NCI-H1436 (cell line): Measurements from ENCODE around the gene TMEM59L.

ENCODE experiments used
- DNase-seq: peaks from one replicate; lab custom pipeline; 2025; lab: John Stamatoyannopoulos, UW

The TMEM59L gene

DNA sequence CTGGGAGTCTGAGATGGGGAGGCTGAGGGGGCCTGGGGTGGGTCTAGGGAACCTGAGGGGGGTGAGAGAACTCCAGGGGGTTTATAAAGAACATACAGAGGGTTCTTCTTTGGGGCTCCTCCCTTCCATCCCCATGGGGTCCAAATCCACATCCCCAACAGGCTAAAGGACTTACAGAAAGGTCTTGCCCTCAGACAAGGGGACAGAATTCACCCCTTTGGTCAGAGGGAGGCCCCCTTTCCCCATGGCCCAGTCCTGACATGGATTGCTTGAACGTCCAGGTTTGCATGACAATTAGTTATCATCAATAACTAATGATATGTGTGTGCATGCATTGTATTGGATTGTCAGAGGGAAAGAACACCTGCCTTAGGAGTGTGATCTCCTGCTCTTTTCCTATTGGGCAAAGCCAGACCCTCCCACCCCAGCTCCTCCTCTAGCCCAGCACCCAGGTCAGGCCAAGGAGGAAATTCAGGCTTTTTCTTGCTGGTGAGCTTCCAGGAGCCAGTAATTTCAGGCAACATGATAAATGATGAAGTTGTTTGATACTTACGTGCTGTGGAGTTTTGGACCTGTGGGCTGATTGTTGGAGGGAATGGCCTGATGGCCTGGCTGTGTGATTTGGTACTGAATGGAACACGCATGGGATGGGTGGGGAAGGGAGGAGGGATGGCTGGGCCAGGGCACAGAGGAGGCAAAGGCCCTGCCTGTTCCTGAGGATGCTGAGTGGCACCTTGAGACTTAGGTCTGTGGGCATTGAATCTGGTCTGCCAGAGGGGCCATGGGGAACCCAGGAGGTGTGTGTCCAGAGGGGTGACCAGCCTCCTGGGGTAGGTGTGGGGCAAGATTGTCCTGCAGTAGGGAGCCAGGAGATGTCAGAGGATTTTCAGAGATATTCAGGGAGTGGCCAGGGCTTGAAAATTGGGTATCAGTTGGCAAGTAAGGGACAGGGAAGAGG is 25.3 kb downstream of the TMEM59L start:
- peak; percentile 39 for DNase-seq

DNA sequence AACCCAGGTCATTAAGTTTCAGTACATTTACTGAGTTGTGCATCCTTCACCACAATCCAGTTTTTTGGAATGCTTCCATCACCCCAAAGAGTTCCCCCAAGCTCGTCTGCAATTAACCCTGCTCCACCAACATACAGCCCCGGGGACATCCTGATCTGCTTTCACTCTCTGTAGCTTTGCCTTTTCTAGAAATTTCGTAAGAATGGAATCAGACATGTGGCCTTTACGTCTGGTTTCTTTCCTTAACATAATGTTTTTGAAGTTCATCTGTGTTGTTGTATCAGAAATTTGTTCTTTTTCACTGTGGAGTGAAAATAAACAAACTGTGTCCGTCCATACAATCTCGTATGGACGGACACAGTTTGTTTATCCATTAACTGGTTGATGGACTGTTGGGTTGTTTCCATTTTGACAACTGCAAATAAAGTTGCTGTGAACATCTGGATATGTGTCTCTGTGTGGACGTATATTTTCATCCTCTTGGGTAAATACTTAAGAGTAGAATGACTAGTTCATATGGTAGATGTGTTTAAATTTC is 27.1 kb downstream of the TMEM59L start:
- DNase-seq = no peak

DNA sequence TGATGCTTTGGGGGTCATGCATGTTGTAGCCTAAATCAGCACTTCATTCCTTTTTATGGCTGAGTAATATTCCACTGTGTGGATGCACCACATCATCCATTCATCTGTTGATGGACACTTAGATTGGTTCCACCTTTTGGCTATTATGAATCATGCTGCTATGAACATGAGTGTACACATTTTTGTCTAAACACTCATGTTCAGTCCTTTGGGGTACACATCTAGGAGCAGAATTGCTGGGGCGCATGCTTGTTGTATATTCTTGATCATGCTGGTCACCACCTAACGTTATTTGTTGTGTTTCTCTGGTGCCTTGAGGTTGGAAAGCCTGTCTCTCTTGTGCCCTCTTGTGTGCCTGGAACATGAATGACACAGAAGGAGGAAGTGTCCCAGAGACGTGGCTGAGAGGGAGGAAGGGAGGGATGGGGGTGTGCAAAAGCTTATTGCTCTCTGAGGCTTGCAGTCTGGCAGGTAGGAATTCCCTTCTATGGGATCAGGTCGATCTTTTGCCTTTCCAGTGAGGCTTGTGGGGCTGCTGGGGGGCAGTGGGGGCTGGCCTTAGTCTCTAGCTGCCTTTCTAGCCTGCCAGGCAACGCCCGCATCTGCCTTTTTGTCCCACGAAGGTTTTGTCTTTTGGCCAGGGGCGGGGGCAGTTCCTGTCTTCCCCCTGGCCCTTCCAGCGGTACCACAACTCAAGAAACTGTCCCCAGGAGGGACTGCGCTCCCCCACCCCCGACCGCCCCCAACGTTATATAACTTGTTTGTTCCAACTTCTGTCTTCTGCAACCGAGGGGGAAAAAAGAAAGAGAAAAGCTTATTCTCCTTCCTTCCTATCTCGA is 31.7 kb downstream of the TMEM59L start:
- DNase-seq = no peak

DNA sequence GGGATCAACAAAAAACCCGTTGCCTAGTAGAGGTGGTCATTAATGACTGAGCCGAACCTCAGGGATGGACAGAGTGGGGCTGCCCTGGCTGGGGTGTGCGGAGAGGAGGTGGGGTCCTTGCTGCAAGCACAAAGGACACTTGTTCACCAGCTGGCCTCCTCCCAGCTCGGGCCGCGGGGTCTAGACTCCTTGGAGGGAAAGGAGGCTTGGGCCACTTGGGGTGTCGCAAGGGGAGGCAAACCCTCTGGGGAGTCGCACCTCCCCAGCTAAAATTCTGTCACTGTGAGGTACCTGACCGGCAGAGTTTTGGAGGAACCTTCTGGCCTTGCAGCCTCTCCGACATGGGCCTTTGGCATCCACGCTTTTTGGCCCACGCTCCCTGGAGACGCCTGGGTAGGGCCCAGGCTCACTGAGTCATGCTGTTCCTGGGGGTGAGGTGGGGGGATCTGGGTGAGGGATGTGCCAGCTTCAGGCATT is 32.4 kb downstream of the TMEM59L start:
- no peak for DNase-seq

DNA sequence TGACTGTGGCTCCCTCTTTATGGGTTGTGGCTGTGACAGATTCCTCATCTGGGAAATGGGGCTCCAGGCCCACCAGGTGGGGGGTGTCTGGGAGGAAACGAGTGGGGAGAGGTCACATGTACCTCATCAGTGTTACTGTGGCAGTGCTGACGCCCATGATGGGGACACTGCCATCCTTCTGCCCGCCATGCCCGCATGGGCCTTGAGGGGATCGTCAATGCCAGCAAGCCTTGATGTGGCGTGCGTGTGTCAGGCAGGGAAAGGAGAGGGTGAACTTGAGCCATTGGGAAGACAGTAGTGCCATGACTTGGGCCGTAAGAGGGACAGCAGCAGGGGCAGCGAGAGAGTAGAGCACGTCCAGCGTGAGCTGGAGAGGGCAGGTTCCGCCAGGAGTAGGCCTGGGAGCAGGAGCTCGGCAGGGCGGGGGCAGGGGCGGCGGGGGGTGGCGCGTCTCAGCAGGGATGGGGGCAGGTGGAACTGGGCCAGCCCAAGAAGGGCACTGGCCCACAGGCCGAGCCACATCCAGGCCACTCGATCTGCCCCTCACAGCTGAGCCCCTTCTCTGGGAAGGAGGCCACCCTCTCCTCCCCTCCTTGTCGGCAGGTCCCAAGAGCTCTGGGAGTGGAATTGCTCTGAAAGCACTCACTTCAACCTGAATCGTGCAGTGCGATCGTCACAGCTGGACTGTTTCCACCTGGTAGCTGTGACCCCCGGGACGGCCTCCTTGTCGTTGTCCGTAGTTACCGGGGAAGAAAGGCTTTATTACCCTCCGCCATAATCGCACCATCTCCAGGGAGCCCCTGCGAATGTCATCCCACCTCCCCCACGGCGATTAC is 34.1 kb downstream of the TMEM59L start:
- peak; percentile 74 for DNase-seq

DNA sequence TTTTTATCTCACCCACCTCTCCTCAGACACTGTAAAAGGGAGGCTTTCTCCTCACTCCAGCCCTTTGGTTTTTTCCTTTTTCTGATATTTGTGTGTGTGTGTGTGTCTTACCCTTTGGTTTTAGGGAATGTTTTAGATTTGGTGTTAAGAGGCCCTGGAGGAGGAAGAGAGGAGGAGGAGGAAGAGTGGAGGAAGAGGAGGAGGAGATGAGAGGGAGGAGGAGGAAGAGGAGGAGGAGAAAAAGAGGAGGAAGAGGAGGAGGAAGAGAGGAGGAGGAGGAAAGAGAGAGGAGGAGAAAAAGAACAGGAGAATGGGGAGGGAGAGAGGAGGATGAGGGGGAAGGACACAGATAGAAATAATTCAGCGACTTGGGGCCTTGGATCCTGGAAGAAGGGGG is 34.7 kb downstream of the TMEM59L start:
- DNase-seq = no peak

DNA sequence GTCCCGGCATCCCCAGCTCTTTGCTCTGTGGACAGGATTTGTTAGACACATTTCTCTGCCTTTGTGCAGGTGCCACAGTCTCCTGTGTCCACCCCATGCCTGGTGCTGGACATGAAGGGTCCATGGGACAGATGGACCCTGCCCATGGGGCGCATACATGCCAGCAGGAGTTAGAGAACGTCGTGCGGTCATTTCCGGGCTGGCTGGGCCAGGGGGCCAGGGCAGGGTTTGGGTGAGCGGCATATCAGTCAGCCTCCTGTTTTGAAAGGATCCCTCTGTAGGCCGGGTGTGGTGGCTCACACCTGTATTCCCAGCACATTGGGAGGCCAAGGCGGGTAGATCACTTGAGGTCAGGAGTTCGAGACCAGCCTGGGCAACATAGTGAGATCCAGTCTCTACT is 35.1 kb downstream of the TMEM59L start:
- no peak for DNase-seq

DNA sequence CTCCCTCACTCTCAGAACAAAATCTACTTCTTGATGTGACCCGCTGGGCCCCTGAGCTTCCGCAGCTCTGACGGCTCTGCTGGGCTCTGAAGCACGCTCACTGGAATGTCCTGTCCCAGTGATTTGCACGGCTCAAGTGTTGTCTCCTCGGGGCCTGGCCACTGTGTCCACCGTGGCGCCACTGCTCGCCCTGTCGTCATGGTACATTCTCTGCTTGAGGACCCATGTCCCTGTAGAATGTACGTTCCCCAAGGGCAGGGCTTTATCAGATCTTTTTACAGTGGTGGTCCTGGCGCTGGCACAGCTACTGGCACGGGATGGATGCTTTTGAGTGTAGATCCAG is 36.3 kb downstream of the TMEM59L start:
- no peak for DNase-seq

DNA sequence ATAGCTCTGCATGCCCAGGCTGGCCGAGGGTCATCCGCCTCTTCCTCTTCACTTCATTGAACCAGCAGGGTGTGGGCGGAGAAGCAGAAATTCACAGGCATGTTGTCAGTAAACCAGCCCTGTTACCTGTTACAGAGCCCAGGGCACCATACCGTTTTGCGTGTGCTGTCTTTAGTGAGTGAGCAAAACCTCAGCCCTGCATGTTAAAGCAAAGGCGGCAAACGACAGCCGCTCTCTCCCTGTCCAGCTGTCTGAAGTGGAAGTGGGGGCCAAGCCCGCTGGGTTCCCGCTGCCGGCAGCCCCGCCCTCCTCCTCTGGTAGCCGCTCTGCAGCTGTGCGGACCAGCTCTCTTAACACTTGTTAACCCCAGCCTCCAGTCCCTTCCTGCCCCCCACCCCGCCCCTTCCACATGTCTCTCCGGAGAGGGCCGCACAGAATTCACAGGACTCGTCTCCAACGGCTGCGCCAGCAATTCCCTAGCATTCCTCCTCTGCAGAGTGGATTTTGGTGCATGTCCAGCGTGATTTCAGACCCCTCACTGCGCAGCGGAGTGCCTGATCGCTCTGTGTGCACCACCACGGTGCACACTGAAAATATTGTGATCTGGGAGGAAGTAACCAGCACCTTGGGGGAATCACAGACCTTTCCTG is 36.8 kb downstream of the TMEM59L start:
- no peak for DNase-seq

DNA sequence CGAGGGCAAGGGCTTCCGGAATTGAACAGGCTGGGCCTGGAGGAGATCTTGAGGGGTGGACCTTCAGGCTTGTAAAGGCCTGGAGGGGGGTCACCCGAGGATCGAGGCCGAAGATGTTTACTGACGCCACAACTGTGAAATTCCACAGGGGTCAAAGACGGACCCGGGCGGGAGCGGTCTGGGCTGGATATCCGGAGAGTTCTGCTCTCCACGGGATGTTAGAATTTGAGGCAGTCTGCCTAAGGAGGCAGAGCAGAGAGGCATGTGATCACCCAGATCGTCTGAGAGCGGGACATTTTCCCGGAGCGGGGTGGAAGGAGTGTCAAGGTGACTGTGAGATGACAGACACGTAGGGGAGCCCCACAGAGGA is 37.3 kb downstream of the TMEM59L start:
- DNase-seq = no peak

DNA sequence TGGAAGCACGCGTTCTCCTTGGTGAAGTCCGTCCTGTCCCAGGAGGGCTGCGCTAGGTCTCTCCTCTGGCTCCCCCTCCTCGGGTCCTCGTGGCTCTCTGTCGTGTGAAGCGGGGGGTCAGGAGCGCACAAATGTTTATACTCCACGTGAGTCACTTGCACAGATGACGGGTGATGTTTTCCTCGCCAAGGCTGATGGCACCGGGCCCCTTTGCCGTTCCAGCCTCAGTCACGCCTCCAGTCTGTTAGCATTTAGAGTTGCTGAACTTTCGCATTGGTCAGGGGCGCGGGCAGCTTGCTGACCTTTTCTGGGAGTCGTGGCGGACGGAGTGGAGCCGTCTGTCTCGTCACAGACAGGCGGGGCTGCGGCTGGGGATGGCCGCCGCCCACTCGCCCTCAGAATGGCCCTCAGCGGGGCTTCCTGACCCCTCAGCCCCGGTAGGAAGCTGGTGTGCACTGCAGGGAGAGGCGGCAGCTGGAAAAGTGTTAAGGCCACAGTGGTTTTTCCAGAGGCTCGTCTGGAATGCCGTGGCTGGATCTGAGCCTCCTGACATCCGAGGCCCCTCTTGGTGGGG is 37.9 kb downstream of the TMEM59L start:
- DNase-seq = no peak

DNA sequence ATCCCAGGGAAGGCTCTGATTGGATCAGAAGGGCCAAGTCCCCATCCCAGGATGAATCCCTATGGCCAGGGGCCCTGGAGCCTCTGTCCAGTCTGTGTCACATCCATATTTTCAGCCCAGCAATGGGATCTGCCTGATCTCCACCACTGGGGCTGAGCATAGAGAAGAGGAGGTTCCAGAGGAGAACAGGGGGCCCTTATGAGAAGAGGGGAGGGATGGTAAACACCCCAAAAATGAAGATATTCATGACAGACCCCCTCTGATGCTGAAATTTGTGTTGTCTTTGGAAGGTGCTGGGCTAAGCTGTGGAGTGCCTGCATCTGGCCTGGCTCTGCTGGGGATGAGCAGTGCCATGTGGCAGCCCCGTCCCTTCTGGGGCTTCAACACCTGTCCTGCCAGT is 38.6 kb downstream of the TMEM59L start:
- no peak for DNase-seq

DNA sequence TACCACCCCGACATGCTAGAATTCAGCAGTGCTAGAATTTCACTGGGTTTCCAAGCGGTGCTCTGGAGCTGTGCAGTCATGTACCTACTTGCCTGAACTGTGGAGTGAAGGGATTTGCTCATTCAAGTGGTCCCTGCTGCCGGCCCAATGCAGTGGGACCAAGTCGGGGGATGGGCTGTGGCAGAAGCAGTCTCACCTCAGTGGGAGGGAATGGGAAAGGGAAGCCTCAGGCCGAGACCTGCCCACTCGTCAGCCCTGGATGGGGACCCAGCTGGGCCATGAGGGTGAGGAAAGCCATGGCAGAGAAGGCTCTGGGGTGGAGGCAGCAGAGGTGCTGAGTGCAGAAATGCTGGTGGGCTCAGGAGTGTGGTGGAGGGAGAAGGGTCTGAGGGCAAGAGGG is 39.1 kb downstream of the TMEM59L start:
- DNase-seq = no peak

DNA sequence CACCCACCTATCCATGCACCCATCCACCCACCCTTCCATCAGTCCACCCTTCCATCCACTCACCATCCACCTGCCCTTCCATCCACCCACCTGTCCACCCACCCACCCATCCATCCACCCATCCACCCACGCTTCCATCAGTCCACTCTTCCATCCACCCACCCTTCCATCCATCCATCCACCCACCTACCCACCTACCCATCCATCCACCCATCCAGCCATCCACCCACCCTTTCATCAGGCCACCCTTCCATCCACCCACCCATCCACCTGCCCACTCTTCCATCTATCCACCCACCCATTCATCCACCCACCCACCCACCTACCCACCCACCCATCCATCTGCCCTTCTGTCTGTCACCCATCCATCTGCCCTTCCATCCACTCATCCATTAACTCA is 41.2 kb downstream of the TMEM59L start:
- DNase-seq = no peak

DNA sequence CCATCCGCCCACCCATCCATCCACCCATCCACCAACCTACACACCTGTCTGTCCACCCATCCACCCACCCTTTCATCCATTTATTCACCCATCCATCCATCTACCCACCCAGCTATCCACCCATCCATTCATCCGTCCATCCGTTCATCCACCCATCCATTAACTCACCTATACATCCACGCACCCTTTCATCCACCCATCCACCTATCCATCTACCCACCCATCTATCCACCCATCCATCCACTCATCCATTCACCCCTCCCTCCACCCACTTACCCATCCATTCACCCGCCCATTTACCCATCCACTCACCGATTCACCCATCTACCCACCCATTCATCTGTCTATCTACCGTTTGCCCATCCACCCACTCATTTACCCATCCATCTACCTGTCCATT is 41.8 kb downstream of the TMEM59L start:
- DNase-seq = no peak

DNA sequence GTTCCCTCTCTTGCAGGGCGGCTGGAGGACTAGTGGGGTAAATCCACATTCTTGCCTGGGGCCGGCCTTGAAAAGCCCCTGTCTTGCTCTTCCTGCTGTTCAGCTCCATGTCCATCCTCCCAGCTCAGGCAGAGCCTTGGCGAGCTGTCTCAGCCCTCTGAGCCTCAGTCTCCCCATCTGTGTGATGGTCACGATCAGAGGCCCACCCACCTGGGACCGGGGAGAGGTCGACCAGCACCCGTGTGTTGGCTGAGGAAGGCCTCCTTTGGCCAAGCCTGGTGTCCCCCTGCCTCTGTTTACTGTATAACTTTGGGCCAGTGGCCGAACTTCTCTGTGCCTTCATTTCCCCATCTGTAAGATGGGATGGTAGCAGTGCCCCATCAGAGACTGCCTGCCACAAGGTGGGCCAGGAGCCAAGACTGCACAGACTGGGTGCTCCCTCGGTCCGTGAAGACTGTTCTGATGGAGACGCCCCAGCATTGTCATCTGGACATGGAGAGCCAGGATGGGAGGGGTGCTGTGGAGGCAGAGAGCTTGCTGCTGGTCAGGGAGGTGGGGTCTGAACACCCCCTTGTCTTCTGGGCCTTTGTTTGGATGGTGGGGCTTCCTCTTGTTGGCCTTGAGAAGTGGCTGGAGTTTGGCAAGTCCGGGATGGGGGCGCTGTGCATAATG is 42.6 kb downstream of the TMEM59L start:
- no peak for DNase-seq

DNA sequence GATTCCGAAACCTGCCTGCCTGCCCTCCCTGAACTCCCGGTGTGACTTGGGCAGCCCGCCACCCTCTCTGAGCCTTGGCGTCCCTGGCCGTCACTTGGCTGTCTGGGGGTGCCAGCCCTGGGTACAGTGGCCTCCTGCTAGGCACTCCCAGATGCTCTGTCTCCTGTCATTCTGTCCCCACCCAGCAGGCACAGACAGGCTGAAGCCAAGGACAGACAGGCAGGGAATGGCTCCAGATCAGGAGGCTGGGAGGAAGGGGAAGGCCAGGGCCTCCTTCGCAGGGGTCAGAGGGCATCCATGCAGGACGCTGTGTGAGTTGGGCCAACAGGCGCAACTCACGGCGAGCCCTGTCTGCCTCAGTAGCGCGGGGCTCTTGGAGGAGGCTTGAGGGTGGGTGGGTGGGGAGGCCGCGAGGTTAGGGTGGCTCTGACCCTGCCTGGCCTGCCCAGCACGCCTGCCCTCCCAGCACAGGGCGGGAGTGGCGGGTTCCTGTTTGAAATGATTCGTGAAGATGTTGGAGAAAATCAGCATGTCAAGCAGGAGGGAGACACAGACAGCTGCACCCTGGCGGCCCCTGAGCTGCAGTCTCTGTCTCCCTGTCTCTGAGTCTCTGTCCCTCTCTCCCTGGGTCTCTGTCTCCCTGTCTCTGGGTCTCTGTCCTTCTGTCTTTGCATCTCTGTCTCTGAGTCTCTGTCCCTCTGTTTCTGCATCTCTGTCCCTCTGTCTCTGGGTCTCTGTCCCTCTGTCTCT is 43.8 kb downstream of the TMEM59L start:
- no peak for DNase-seq

DNA sequence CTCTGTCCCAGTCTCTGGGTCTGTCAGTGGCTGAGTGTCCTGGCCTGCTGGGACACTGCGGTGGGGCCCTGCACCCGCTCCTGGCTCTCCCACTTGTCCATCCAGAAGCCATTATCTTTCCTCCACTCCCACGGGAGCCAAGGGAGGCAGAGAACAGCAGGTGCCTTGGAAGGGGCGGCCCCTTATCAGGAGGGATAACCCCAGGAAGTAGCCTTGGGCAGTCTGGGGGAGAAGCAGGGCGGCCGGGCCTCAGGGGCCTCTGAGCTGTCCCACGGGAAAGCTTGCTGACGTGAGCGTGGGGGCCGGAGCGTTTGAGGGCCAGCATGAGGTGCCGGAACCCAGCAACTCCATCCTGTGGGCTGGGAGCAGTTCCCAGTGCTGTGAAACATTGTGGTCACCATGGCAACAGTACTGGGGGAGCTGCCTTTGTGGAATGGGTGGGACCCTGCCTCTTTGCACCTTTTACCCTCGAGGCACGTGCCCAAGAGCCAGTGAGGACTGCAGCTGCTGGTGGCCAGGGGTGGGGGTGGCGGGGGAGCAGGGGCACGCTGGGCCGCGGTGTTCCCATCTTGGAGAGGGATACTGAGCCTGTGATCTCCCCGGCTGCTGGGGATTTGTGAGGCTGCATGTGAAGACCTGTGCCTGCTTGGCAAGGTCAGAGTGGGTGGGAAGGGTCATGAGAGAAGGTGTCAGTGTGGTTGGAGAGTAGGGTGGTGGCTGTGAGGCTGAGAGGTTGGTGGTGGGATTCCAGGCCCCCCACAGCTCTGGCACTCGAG is 45.1 kb downstream of the TMEM59L start:
- peak; percentile 62 for DNase-seq

DNA sequence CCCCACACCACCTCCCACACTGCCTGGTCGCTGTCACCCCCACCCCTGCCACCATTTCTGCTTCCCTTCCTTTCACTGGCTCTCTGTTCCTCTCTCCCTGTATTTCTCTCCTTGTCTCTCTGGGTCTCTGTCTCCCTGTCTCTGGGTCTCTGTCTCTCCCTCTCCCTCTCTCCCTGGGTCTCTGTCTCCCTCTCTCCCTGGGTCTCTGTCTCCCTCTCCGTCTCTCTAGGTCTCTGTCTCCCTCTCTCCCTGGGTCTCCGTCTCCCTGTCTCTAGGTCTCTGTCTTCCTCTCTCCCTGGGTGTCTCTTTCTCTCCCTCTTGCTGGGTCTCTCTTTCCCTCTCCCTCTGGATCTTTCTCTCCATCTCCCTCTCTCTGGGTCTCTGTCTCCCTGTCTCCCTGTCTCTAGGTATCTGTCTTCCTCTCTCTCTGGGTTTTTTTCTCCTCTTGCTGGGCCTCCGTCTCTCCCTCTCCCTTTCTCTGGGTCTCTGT is 45.7 kb downstream of the TMEM59L start:
- no peak for DNase-seq
